Hepatocyte (in vitro differentiated cells): ENCODE data around the gene SUPT3H. TPM values are rescaled to one million over a fixed set of nuclear protein-coding genes. Genes with fewer than 3 reads are reported as not detected.

Source experiments
- DNase-seq: peaks from one replicate; pipeline ENCODE4 v3.0.0-alpha.2; 2016; ENCODE audit warnings: low spot score
- H2AFZ ChIP-seq: fragments of 200-600 bp; sonication (generic); 2 replicates; pipeline ENCODE4 v1.6.0; 2016; ENCODE audit warnings: antibody characterized with exemption, mild to moderate bottlenecking
- H3K27ac ChIP-seq: fragments of 200-600 bp; sonication (generic); 2 replicates; pipeline ENCODE4 v1.5.1; 2016; ENCODE audit warnings: mild to moderate bottlenecking
- H3K27me3 ChIP-seq: fragments of 200-600 bp; sonication (generic); 2 replicates; pipeline ENCODE4 v1.6.1; 2016
- H3K36me3 ChIP-seq: fragments of 200-600 bp; sonication (generic); replicated peaks from 2 replicates; pipeline ENCODE4 v1.5.1; 2016; ENCODE audit warnings: low read depth; ENCODE audit not compliant: insufficient read depth
- H3K4me1 ChIP-seq: fragments of 200-600 bp; sonication (generic); 2 replicates; pipeline ENCODE4 v1.5.1; 2016; ENCODE audit warnings: mild to moderate bottlenecking, moderate library complexity; ENCODE audit not compliant: insufficient read depth
- H3K4me2 ChIP-seq: fragments of 200-600 bp; sonication (generic); 2 replicates; pipeline ENCODE4 v1.6.0; 2016
- H3K4me3 ChIP-seq: fragments of 200-600 bp; sonication (generic); 2 replicates; pipeline ENCODE4 v1.5.1; 2016; ENCODE audit warnings: mild to moderate bottlenecking
- H3K79me2 ChIP-seq: fragments of 200-600 bp; sonication (generic); 2 replicates; pipeline ENCODE4 v1.6.0; 2017; ENCODE audit warnings: mild to moderate bottlenecking
- H3K9me2 ChIP-seq: fragments of 200-600 bp; sonication (generic); replicated peaks from 2 replicates; pipeline ENCODE4 v1.6.0; 2017; ENCODE audit warnings: mild to moderate bottlenecking; ENCODE audit not compliant: insufficient read depth
- H3K9me3 ChIP-seq: fragments of 200-600 bp; sonication (generic); 2 replicates; pipeline ENCODE4 v1.5.1; 2016; ENCODE audit warnings: low read depth, mild to moderate bottlenecking
- H4K20me1 ChIP-seq: fragments of 200-600 bp; sonication (generic); 2 replicates; pipeline ENCODE4 v1.6.0; 2016; ENCODE audit warnings: mild to moderate bottlenecking; ENCODE audit not compliant: insufficient read depth, poor library complexity, severe bottlenecking
- CTCF ChIP-seq: fragments of 200-600 bp; sonication (generic); IDR thresholded peaks from 2 replicates; pipeline ENCODE4 v1.5.1; 2016; ENCODE audit warnings: antibody characterized with exemption, mild to moderate bottlenecking; ENCODE audit not compliant: poor library complexity
- EZH2 ChIP-seq: fragments of 200-600 bp; sonication (generic); IDR thresholded peaks from 2 replicates; pipeline ENCODE4 v1.6.1; 2016; ENCODE audit warnings: antibody characterized with exemption, mild to moderate bottlenecking, borderline replicate concordance
- EZH2phosphoT487 ChIP-seq: fragments of 200-600 bp; sonication (generic); IDR thresholded peaks from one replicate; pipeline ENCODE4 v1.6.1; 2018; ENCODE audit warnings: antibody characterized with exemption, mild to moderate bottlenecking, low read depth, moderate library complexity; ENCODE audit not compliant: unreplicated experiment, severe bottlenecking
- WGBS: methylation state at CpG from one replicate; pipeline ENCODE4 v1.1.6; 2016; ENCODE audit warnings: low lambda C conversion rate; ENCODE audit errors: missing lambda C conversion rate; 5-methylcytosine and 5-hydroxymethylcytosine counted together
- polyA plus RNA-seq: library from polyadenylated mRNA; unstranded; fragments of >200 nt; fragmentation: Nextera tagmentation; extraction: Ambion mirVana; gene quantifications from 2 replicates; pipeline ENCODE4 v1.2.1, GENCODE V29; 2016
- total RNA-seq: library from RNA; depleted of rRNA; stranded (reverse); fragments of >200 nt; gene quantifications from 2 replicates; pipeline ENCODE4 v1.2.3, GENCODE V29; 2014

Gene SUPT3H
- total and polyA plus RNA-seq, 2 experiments from 2014 or later, result 6.8 to 7.7 TPM

GRCh38 chr6:45054610-45055009 lies 323.1 kb downstream of the SUPT3H start:
- 61% methylated on average over 1 of the region's 1 CpG for WGBS
- TF ChIP-seq EZH2phosphoT487 (no peak), EZH2 (no peak), CTCF (no peak)
- Histone ChIP-seq H2AFZ (no peak overlapping the region), H3K79me2 (no peaks in the 10 kb centered on the region), H3K4me1 (no peaks in the 10 kb centered on the region), H3K9me3 (no peaks in the 10 kb centered on the region), H4K20me1 (no peaks in the 10 kb centered on the region), H3K4me2 (no peak overlapping the region), H3K27ac (no peak overlapping the region), H3K27me3 (no peaks in the 10 kb centered on the region), H3K4me3 (no peak overlapping the region), H3K9me2 (no peaks in the 10 kb centered on the region), H3K36me3 (no peaks in the 10 kb centered on the region)
- no peak for DNase-seq

- TF ChIP-seq CTCF, result no peak
- no peak for TF ChIP-seq EZH2phosphoT487
- TF ChIP-seq EZH2, result no peak
- Histone ChIP-seq H4K20me1 (no peaks in the 10 kb centered on the region), H3K9me3 (no peaks in the 10 kb centered on the region)
Measured at GRCh38 chr6:45052325-45052724, 325.4 kb downstream of the SUPT3H start.

GRCh38 chr6:45049188-45049843 lies 328.4 kb downstream of the SUPT3H start:
- no peak overlapping the region for H2AFZ ChIP-seq
- H3K4me1 ChIP-seq, result no peaks in the 10 kb centered on the region
- no peaks in the 10 kb centered on the region for H3K9me3 ChIP-seq
- no peak overlapping the region for H3K4me3 ChIP-seq
- H4K20me1 ChIP-seq, result no peaks in the 10 kb centered on the region
- no peak overlapping the region for H3K4me2 ChIP-seq
- H3K27ac ChIP-seq, result no peak overlapping the region
- 96% methylated on average over 5 of the region's 5 CpGs for WGBS
- no peaks in the 10 kb centered on the region for H3K79me2 ChIP-seq
- H3K36me3 ChIP-seq, result no peaks in the 10 kb centered on the region
- DNase-seq, result no peak
- TF ChIP-seq EZH2phosphoT487 (no peak), EZH2 (no peak), CTCF (no peak)
- H3K9me2 ChIP-seq, result no peaks in the 10 kb centered on the region
- no peaks in the 10 kb centered on the region for H3K27me3 ChIP-seq

More at GRCh38 chr6:45052325-45052724, 325.4 kb downstream of the SUPT3H start:
- no peak overlapping the region for H3K4me2 ChIP-seq
- 84% methylated on average over 2 of the region's 2 CpGs for WGBS
- H3K4me3 ChIP-seq, result no peak overlapping the region
- no peaks in the 10 kb centered on the region for H3K79me2 ChIP-seq
- no peak for DNase-seq
- no peak overlapping the region for H2AFZ ChIP-seq
- H3K9me2 ChIP-seq, result no peaks in the 10 kb centered on the region
- no peaks in the 10 kb centered on the region for H3K4me1 ChIP-seq
- no peaks in the 10 kb centered on the region for H3K27me3 ChIP-seq
- H3K36me3 ChIP-seq, result no peaks in the 10 kb centered on the region
- no peak overlapping the region for H3K27ac ChIP-seq
